DND-41 (cell line): ENCODE results near the gene SMARCAD1.

ENCODE experiments used
- ATAC-seq: fragments of 200-7000 bp; cut with Tn5 transposase; 3 replicates; pipeline ENCODE4 v1.9.1; 2021; ENCODE audit warnings: low read depth; ENCODE audit not compliant: insufficient read depth
- DNase-seq: peaks from one replicate; pipeline ENCODE4 v3.0.0-alpha.2; 2020
- H2AFZ ChIP-seq: 2 replicates; pipeline ENCODE4 v1.6.0; 2012; ENCODE audit warnings: low read depth, low read length
- H3K27ac ChIP-seq: 2 replicates; pipeline ENCODE4 v1.5.1; 2012; ENCODE audit warnings: low read length, inconsistent platforms
- H3K27me3 ChIP-seq: fragments of 200-600 bp; sonication (generic); 2 replicates; pipeline ENCODE4 v1.6.0; 2012; ENCODE audit warnings: low read length, mild to moderate bottlenecking, inconsistent platforms; ENCODE audit not compliant: insufficient read depth, poor library complexity
- H3K36me3 ChIP-seq: 2 replicates; pipeline ENCODE4 v1.5.1; 2012; ENCODE audit warnings: low read length, inconsistent platforms; ENCODE audit not compliant: insufficient read depth
- H3K4me1 ChIP-seq: 2 replicates; pipeline ENCODE4 v1.5.1; 2012; ENCODE audit warnings: mild to moderate bottlenecking, low read length; ENCODE audit not compliant: insufficient read depth
- H3K4me2 ChIP-seq: 2 replicates; pipeline ENCODE4 v1.6.0; 2012; ENCODE audit warnings: mild to moderate bottlenecking, moderate library complexity, low read length, inconsistent platforms; ENCODE audit not compliant: insufficient read depth
- H3K4me3 ChIP-seq, 2 experiments: fragments of 200-600 bp in 1 of 2; shearing (Covaris generic) in 1 of 2; 2 replicates each; pipeline ENCODE4 v1.5.1; 2012 to 2016; ENCODE audit warnings: inconsistent platforms in 2 of 2, low read length in 2 of 2, mild to moderate bottlenecking in 2 of 2, low read depth in 1 of 2, moderate library complexity in 1 of 2
- H3K79me2 ChIP-seq: 2 replicates; pipeline ENCODE4 v1.6.0; 2012; ENCODE audit warnings: low read length, inconsistent platforms; ENCODE audit not compliant: insufficient read depth
- H3K9ac ChIP-seq: 2 replicates; pipeline ENCODE4 v1.6.0; 2012; ENCODE audit warnings: low read depth, mild to moderate bottlenecking, inconsistent platforms, low read length, moderate library complexity
- H3K9me3 ChIP-seq: 2 replicates; pipeline ENCODE4 v1.5.1; 2012; ENCODE audit warnings: low read length, moderate library complexity, mild to moderate bottlenecking, inconsistent platforms; ENCODE audit not compliant: insufficient read depth, severe bottlenecking
- H4K20me1 ChIP-seq: 2 replicates; pipeline ENCODE4 v1.6.0; 2012; ENCODE audit warnings: low read length; ENCODE audit not compliant: insufficient read depth
- EZH2 ChIP-seq: IDR thresholded peaks from 3 replicates; pipeline ENCODE4 v1.6.1; 2012; ENCODE audit warnings: borderline replicate concordance, low read depth, mild to moderate bottlenecking, moderate library complexity, low read length, inconsistent platforms; ENCODE audit not compliant: severe bottlenecking
- TF ChIP-seq, protein P1 (sequence below): IDR thresholded peaks from 2 replicates; pipeline ENCODE4 v1.5.1; 2012; ENCODE audit warnings: borderline replicate concordance, low read length, moderate library complexity, mild to moderate bottlenecking; ENCODE audit not compliant: poor library complexity, severe bottlenecking; ENCODE audit errors: extremely low read depth

The SMARCAD1 gene

DNA sequence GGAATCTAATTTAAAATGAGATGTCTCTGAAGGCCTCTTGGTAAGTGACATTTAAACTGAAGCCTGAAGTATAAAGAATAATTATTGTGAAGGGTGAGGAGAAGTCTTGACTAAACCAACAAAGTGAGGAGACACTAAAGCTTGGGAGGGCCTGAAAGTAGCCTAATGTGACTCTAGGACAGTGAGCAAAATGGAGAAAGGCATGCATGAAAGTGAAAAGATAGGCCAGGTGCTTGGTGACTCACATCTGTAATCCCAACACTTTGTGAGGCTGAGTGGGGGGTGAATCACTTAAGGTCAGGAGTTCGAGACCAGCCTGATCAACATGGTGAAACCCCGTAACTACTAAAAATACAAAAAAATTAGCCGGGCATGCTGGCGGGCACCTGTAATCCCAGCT, 46.9 kb upstream of the SMARCAD1 start:
- H3K4me3 ChIP-seq, result no peak overlapping the region
- no peaks in the 10 kb centered on the region for H3K4me1 ChIP-seq
- no peak overlapping the region for H3K27ac ChIP-seq
- H3K79me2 ChIP-seq, result no peaks in the 10 kb centered on the region
- H3K4me2 ChIP-seq, result no peak overlapping the region
- H3K27me3 ChIP-seq, result no peaks in the 10 kb centered on the region
- H3K9ac ChIP-seq, result no peak overlapping the region
- no peaks in the 10 kb centered on the region for H4K20me1 ChIP-seq
- no peak for DNase-seq
- H2AFZ ChIP-seq, result no peak overlapping the region
- TF ChIP-seq, protein P1, sequence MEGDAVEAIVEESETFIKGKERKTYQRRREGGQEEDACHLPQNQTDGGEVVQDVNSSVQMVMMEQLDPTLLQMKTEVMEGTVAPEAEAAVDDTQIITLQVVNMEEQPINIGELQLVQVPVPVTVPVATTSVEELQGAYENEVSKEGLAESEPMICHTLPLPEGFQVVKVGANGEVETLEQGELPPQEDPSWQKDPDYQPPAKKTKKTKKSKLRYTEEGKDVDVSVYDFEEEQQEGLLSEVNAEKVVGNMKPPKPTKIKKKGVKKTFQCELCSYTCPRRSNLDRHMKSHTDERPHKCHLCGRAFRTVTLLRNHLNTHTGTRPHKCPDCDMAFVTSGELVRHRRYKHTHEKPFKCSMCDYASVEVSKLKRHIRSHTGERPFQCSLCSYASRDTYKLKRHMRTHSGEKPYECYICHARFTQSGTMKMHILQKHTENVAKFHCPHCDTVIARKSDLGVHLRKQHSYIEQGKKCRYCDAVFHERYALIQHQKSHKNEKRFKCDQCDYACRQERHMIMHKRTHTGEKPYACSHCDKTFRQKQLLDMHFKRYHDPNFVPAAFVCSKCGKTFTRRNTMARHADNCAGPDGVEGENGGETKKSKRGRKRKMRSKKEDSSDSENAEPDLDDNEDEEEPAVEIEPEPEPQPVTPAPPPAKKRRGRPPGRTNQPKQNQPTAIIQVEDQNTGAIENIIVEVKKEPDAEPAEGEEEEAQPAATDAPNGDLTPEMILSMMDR, result no peak
- no peak for TF ChIP-seq EZH2
- H3K36me3 ChIP-seq, result no peaks in the 10 kb centered on the region
- ATAC-seq, result no peak
- peaks cover 3% of the 10 kb centered on the region for H3K9me3 ChIP-seq

DNA sequence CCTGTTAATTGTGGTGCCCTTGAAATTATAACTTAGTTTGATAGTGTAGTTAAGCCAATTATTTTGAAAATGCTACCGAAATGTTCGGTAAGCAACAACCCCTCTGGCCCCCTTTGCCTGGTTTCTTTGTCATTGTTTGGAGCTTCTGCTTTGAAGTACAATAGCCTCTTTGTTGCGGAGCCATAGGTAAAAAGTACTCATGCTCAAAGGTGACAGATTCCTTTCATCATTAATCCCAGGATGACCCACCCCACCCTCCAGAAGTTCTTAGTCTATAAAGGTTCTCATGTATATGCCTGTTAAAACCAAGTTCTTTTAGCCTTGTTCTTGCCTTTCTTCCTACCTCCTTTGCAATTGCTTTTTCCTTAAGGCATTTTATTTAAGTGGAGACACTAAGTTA, 42.4 kb upstream of the SMARCAD1 start:
- Histone ChIP-seq H3K9ac (no peak overlapping the region), H4K20me1 (no peaks in the 10 kb centered on the region), H3K4me2 (no peak overlapping the region), H3K4me3 (no peak overlapping the region), H3K4me1 (no peaks in the 10 kb centered on the region), H2AFZ (no peak overlapping the region), H3K27me3 (no peaks in the 10 kb centered on the region), H3K79me2 (no peaks in the 10 kb centered on the region), H3K36me3 (no peaks in the 10 kb centered on the region), H3K9me3 (no peaks in the 10 kb centered on the region), H3K27ac (no peak overlapping the region)
- ATAC-seq (no peak), DNase-seq (no peak)
- TF ChIP-seq EZH2, result no peak
- TF ChIP-seq, protein P1, result no peak

DNA sequence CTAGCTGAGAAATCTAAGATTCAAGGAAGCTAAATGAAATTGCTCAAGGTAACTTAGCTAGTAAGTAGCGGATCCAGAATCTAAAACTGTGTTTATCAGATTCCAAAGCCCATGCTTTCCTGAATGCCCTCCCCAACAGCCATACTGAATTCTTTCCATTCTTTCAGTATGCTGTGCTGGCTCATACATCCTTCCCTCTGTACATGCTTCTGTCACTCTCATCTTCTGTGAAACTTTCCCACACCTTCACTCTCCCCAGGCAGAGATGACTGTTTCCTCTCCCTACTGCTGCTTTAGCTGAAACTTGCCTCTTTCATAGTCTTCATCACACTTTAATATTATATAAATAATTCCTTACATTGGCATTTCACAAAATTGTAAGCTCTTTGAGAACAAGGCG, 39.3 kb upstream of the SMARCAD1 start:
- Histone ChIP-seq H3K36me3 (no peaks in the 10 kb centered on the region), H3K9me3 (no peaks in the 10 kb centered on the region), H2AFZ (no peak overlapping the region), H3K4me3 (no peak overlapping the region), H3K4me1 (no peaks in the 10 kb centered on the region), H4K20me1 (no peaks in the 10 kb centered on the region), H3K9ac (no peak overlapping the region), H3K79me2 (no peaks in the 10 kb centered on the region), H3K27ac (no peak overlapping the region), H3K27me3 (no peaks in the 10 kb centered on the region), H3K4me2 (no peak overlapping the region)
- DNase-seq, result no peak
- no peak for ATAC-seq
- TF ChIP-seq EZH2, result no peak
- TF ChIP-seq, protein P1, result no peak

DNA sequence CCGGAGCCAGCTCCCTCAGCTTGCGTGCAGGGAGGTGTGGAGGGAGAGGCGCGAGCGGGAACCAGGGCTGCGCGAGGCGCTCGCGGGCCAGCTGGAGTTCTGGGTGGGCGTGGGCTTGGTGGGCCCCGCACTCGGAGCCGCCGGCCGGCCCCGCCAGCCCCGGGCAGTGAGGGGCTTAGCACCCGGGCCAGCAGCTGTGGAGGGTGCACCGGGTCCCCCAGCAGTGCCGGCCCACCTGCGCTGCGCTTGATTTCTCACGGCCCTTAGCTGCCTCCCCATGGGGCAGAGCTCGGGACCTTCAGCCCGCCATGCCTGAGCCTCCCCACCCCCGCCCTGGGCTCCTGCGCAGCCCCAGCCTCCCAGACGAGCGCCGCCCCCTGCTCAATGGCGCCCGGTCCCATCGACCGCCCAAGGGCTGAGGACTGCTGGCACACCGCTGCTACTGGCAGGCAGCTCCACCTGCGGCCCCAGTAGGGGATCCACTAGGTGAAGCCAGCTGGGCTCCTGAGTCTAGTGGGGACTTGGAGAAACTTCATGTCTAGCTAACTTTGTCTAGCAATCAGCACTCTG, 37.8 kb upstream of the SMARCAD1 start:
- no peak for ATAC-seq
- TF ChIP-seq, protein P1, result no peak
- no peak for TF ChIP-seq EZH2
- Histone ChIP-seq H3K4me1 (no peaks in the 10 kb centered on the region), H3K27ac (no peak overlapping the region), H2AFZ (no peak overlapping the region), H3K9me3 (no peaks in the 10 kb centered on the region), H3K27me3 (no peaks in the 10 kb centered on the region), H4K20me1 (no peaks in the 10 kb centered on the region), H3K4me2 (no peak overlapping the region), H3K9ac (no peak overlapping the region), H3K4me3 (no peak overlapping the region), H3K36me3 (no peaks in the 10 kb centered on the region), H3K79me2 (no peaks in the 10 kb centered on the region)
- no peak for DNase-seq
